LNCaP clone FGC (cell line): ENCODE measurements around the gene MPIG6B.

Experiments
- DNase-seq: peaks from one replicate; pipeline ENCODE4 v3.0.0-alpha.2; 2011; ENCODE audit warnings: low read depth
- H3K4me3 ChIP-seq: 2 replicates; pipeline ENCODE4 v1.5.1; 2011; ENCODE audit warnings: mild to moderate bottlenecking, low read depth, low read length, control low read depth
- TF ChIP-seq, protein P1 (sequence below): IDR thresholded peaks from 2 replicates; pipeline ENCODE4 v1.5.1; 2012; ENCODE audit warnings: mild to moderate bottlenecking; ENCODE audit not compliant: control insufficient read depth, insufficient read depth; ENCODE audit errors: extremely low read depth

The MPIG6B gene

GRCh38 chr6:31734247-31734820, 11.2 kb downstream of the MPIG6B start:
- TF ChIP-seq, protein P1, sequence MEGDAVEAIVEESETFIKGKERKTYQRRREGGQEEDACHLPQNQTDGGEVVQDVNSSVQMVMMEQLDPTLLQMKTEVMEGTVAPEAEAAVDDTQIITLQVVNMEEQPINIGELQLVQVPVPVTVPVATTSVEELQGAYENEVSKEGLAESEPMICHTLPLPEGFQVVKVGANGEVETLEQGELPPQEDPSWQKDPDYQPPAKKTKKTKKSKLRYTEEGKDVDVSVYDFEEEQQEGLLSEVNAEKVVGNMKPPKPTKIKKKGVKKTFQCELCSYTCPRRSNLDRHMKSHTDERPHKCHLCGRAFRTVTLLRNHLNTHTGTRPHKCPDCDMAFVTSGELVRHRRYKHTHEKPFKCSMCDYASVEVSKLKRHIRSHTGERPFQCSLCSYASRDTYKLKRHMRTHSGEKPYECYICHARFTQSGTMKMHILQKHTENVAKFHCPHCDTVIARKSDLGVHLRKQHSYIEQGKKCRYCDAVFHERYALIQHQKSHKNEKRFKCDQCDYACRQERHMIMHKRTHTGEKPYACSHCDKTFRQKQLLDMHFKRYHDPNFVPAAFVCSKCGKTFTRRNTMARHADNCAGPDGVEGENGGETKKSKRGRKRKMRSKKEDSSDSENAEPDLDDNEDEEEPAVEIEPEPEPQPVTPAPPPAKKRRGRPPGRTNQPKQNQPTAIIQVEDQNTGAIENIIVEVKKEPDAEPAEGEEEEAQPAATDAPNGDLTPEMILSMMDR = no peak

GRCh38 chr6:31734821-31735406, 11.7 kb downstream of the MPIG6B start:
- no peak for DNase-seq
- H3K4me3 ChIP-seq = peak overlapping the region; percentile 94
- TF ChIP-seq, protein P1 = no peak

More at GRCh38 chr6:31734247-31734820, 11.2 kb downstream of the MPIG6B start:
- H3K4me3 ChIP-seq = peak overlapping the region; percentile 94
- DNase-seq = no peak

GRCh38 chr6:31736021-31736767, 13.0 kb downstream of the MPIG6B start, which contains the start of gene CLIC1:
CLIC1 (minus strand) TSS chr6:31736530; CDS start chr6:31736300, 230 bp downstream.
- DNase-seq = no peak
- H3K4me3 ChIP-seq = peak within 1 kb of the TSS; percentile 94
- TF ChIP-seq, protein P1 = no peak

DNA sequence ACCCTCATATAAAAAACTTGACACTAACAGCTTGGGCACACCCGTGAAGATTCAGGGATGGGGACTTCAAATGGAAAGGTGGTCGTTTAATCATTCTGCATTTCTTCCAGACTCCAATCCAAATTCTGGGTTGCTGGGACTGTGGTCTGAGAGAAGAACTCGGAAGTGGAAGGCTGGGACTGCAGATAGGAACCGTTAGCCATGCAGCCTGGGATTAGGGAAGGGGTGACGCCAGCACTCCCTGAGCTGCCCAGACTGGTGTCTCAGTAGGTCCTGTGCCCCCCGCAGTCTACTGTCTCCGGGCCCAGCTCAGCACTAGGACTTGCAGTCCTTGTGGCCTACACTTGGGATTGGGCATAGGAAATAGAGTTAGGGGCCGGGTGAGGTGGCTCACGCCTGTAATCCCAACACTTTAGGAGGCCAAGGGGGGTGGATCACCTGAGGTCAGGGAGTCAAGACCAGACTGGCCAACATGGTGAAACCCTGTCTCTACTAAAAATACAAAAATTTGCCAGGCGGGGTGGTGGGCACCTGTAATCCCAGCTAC, 13.7 kb downstream of the MPIG6B start:
- TF ChIP-seq, protein P1 = no peak
- DNase-seq = no peak
- peak overlapping the region; percentile 94 for H3K4me3 ChIP-seq

DNA sequence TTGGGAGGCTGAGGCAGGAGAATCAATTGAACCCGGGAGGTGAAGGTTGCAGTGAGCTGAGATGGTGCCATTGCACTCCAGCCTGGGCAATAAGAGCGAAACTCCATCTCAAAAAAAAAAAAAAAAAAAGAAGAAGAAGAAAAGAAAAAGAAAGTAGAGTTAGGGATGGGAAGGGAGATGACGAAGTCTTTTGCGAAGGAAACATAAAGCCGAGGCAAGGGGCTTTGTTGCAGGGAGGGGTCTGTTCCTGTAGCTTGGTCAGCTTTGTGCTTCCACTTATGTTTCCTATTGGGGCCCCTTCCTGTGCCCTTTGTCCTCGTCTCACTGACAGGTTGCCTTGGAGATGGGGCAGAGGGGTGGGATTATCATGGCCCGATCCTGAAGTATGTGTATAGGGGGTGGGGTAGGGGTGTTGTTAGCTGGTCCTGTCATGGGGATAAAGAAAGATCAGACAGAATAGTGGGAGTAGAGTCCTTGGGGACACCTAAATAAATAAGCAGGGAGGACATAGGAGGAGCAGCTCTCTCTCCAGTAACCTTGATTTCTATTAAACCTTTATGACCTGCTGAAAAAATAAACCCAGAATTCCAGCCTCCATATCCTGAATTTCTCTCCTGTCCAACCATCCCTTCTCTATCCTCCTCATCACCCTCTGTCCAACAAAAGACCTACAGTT, 14.3 kb downstream of the MPIG6B start:
- DNase-seq = no peak
- TF ChIP-seq, protein P1 = no peak
- peak overlapping the region; percentile 77 for H3K4me3 ChIP-seq
